G401.6 (cell line): ENCODE results near the gene ZNF526.
"Not testable (repeated sequence)": the region's sequence is repeated elsewhere in the genome, so short reads cannot be mapped to it uniquely, and the experiment has no call there.

Source experiments
- FAIRE-seq: peaks from 2 replicates; lab custom pipeline; 2012; peaks lifted over from hg19 to GRCh38; lab: Jason Lieb, UNC

The ZNF526 gene

DNA sequence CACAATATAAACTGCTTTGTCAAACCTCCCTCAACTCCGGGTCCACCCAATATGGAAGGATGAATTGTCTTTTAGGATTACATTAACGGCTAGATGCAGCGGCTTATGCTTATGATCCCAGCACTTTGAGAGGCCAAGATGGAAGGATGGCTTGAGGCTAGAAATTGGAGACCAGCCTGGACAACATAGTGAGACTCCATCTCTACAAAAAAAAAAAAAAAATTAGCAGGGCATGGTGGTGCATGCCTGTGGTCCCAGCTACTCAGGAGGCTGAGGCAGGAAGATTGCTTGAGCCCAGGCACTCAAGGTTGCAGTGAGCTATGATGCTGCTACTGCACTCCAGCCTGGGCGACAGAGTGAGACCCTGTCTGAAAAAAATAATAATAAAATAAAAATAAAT, 46.0 kb downstream of the ZNF526 start:
- FAIRE-seq = not testable (repeated sequence)

DNA sequence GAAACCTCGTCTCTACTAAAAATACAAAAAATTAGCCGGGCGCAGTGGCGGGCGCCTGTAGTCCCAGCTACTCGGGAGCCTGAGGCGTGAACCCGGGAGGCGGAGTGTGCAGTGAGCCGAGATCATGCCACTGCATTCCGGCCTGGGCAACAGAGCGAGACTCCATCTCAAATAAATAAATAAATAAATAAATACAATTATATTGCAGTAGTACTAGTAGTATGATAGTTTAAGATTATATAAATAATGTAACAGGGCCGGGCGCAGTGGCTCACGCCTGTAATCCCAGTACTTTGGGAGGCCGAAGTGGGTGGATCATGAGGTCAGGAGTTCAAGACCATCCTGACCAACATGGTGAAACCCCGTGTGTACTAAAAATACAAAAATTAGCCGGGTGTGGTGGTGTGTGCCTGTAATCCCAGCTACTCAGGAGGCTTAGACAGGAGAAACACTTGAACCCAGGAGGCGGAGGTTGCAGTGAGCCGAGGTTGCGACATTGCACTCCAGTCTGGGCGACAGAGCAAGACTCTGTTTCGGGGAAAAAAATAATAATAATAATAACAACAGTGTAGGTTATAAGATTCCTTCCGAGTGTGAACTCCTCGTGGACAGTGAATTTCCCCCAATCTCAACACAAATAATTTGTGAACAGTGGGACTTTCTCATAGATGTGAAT, 47.0 kb downstream of the ZNF526 start:
- not testable (repeated sequence) for FAIRE-seq

DNA sequence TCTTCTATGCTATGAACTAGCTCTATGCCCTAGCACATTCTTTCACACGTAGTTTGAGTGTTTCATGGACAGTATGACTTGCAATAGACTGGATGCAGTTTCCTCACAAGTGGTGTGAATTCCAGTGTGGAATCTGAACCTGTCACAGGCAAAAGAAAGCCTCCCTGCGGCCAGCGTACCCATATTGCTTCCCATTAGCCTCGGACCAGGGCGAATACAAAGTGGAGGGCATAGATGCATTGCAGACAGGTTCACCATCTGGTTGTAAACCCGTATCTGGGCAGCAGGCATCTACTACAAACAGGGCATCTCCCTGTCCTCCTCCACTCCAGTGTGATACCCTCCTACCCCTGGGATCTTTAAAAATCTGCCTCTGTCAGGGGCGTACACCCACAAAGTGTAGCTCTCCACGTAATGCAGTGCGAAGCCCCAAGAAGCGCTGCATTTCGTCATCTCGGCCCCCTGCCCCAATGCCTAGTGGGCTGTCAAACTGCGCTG, 47.6 kb downstream of the ZNF526 start:
- FAIRE-seq = no peak

GRCh38 chr19:42268142-42268703, 48.1 kb downstream of the ZNF526 start:
- FAIRE-seq = no peak

DNA sequence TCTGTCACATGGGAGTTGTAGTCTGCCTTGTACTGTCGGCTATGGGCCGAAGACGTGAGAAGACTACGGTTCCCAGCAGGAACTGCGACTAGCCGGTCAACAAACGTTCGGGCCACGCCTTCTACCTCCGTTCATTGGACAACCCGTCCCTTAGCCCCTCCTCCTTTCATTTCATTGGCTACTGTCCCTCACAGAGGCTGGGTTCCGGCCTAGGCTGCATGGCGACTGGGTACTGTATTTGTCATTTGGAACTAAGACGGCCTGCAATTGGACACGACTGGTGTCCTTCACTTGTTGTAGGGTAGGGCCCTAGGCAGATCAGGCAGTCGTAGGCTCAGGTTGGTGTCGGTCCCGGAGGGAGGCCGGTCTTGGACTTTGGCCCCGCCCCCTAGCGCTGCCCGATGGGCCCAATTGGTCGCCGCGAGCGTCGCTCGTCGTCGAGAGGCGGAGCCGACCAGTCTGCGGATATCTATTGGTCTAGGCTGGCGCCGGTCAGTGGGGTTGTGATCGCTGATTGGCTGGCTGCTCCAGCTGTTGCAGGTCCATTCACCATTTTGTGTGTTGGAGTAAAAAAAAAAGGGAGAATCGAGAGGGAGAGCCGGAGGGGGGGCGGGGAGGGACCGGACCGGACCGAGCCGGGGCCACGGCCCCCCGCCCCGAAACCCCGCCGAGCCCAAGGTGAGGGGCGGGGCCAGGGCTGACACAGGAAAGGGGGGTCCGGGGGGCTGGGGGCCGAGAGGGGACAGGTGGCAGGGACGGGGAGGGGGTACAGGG, 48.8 kb downstream of the ZNF526 start, which contains the start of gene CIC:
Gene CIC (plus strand): TSS at position 549 of the 774 bp plus-strand sequence. CDS start 2,532 bp downstream, outside the sequence.
- peak; percentile 99 for FAIRE-seq

DNA sequence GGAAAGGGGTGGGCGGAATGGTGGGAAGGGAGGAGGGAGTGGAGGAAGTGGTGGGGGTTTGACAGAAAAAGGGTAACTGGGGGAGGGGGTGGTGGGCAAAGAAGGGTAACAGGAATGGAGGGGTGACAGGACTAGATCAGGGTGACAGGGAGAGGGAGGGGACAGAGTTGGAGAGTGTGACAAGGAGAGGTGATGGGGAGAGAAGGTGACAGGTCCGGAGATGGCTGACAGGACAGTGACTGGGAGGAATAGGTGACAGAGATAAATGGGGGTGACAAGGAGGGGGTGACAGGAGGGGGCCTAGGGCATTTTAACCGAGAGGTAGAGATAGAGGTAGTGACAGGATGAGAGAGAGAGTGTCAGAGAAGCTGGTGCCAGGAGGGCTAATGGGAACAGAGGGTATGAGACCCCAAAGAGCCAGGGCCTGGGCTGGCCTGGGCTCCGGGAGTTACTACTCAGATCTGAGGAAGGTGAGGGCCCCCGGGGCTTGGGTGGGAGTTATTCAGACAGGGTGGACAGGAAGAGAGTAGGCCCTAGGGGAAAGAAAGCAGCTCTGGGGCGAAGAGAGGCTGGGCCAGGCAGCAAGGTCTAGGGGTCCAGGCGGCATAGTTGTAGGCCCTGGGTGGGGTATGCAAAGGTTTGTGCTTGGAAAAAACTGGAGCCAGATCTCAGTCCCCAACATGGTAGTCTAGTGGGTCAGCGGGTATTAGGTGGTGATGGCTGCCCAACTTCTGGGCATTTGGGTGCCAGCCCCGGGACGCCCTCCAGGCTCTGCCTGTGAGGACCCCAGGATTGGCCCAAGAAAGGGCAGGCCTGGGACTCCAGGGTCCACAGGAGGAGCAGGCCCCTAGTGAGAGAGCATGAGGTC, 49.6 kb downstream of the ZNF526 start:
- FAIRE-seq = no peak

DNA sequence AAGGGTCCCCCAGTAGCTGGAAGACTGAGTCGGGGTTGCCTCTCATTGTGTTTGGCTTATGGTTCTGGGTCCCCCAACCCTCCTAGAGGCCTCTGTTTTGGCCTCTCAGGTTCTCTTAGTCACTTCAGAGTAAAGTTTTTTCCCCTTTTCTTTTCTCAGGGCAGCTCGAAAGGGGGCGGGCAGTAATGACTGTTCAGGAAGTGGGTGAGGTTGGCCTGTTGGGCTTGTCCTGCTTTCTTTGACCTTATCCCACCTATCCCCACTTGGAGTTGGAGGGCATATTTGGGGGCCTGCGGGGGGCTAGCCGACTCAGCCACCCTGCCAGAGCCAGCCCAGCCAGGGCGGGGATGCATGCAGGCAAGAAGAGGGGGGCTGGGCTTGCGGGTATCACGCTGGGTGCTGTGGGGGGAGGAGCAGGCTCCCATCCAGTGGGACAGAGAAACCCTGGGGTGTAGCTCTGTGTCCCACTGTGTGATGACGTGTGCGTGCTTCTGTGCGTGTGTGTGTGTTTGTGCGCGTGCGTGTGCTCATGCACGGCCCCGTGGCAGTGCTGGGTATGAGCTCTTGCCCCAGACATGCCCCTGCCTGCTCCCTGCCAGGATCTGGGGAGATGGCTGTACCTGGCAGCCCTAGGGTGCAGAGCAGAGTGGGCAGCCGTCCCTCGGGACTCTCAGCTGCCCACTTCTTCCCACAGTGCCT, 50.4 kb downstream of the ZNF526 start:
- no peak for FAIRE-seq

GRCh38 chr19:42271045-42271419, 50.9 kb downstream of the ZNF526 start:
- no peak for FAIRE-seq

GRCh38 chr19:42271861-42272534, 51.9 kb downstream of the ZNF526 start:
- no peak for FAIRE-seq

GRCh38 chr19:42272535-42272897, 52.4 kb downstream of the ZNF526 start:
- no peak for FAIRE-seq

- FAIRE-seq = no peak
These were observed 52.9 kb downstream of the ZNF526 start for GRCh38 chr19:42272989-42273406.

DNA sequence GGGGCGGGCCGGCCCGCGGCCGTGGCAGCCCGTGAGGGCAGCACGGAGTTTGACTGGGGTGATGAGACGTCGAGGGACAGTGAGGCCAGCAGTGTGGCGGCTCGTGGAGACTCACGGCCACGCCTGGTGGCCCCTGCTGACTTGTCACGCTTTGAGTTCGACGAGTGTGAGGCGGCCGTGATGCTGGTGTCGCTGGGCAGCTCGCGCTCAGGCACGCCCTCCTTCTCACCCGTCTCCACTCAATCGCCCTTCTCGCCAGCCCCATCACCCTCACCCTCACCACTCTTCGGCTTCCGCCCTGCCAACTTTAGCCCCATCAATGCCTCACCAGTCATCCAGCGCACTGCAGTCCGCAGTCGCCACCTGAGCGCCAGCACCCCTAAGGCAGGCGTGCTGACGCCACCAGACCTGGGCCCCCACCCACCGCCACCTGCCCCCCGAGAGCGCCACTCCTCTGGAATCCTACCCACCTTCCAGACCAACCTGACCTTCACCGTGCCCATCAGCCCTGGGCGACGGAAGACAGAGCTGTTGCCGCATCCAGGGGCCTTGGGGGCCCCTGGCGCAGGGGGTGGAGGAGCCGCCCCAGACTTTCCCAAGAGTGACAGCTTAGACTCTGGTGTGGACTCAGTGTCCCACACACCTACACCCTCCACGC, 53.4 kb downstream of the ZNF526 start:
- FAIRE-seq = no peak

DNA sequence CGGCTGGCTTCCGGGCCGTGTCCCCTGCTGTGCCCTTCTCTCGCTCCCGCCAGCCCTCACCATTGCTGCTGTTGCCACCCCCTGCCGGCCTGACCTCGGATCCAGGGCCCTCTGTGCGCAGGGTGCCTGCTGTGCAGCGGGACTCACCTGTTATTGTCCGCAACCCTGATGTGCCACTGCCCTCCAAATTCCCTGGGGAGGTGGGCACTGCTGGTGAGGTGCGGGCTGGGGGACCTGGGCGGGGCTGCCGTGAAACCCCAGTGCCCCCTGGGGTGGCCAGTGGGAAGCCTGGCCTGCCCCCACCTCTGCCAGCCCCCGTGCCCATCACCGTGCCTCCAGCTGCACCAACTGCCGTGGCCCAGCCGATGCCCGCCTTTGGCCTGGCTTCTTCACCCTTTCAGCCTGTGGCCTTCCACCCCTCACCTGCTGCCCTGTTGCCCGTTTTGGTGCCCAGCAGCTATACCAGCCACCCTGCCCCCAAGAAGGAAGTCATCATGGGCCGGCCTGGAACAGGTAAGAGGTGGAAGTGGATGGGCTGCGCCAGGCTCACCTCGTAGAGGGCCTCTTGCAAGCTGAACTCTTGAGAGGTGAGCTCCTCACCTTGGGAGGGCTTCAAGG, 54.1 kb downstream of the ZNF526 start:
- no peak for FAIRE-seq

DNA sequence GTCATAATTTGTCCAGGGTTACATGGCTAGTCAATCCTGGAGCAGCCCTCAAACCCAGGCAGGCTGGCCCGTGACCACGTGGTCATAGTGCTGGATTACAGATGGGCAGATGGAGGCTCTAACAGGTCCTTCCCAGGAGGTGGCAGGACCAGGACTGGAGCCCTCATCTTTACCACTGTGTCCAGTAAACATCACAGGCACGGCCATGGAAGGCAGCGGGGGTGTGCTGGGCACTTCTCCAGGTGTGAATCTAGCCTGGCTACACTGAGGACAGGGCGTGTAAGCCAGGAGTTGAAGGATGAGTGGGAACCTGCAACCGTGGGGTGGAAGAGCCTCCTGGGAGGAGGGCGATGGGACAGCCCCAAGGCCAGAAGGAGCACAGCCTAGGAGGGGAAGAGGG, 55.0 kb downstream of the ZNF526 start:
- FAIRE-seq = no peak

DNA sequence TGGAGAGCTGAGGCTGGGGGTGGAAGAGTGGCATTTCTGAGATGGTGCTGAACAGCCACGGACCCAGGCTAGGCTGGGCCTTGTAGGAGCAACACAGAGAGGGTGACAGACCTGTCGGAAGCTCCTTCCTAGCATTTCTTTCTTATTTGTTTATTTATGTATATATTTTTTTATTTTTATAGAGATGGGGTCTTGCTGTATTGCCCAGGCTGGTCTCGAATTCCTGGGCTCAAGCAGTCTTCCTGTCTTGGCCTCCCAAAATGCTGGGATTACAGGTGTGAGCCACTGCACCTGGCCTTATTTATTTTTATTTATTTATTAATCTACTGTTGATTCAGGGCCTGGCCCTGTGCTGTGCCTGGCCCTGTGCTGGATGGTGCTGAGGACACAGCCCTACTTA, 55.4 kb downstream of the ZNF526 start:
- no peak for FAIRE-seq

DNA sequence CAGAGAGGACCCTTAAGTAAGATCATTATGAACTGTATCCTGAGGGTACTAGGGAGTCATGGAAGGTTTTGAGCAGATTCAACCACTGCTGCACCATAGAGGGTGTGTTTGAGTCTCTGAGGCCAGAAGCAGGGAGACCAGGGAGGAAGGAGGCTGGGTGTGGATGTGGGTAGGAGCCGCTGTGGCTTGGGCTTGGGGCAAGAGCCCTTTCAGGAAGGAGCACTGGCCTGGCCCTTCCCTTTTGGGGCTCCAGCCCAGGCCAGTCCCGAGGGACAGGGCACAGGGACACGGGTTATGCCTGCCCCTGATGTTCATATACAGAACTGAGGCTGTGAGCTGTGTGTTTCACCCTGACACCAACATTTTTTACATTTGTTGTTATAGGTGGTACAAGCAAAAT, 56.2 kb downstream of the ZNF526 start:
- FAIRE-seq = no peak

DNA sequence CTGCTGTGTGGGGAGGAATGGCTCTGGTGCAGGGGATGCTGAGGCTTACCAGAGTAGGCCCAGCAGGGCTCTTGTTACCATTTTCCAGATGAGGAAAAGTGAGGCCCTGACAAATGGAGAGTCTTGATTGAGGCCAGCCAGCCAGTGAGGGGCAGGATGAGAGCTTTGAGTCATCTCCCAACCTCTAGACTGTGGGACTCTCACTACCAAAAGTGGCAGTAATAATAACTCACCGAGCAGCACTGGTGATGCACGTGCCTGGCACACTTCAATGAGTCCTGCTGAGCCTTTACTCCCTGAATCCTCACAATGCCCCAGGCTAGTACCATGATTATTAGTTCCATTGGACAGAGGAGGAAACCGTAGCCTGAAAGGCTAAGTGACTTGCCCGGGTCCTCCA, 56.7 kb downstream of the ZNF526 start:
- FAIRE-seq = no peak
